ENCODE data around the gene NAT8L.

NAT8L gene

GRCh38 chr4:2116687-2117400 is 57.7 kb downstream of the NAT8L start:
- Histone ChIP-seq H3K27ac (no peak overlapping the region), H3K36me3 (ENCODE audit: insufficient read depth, low read length) (no peaks in the 10 kb centered on the region), H3K9ac (ENCODE audit: insufficient read length) (no peak overlapping the region), H3K4me3 (no peak overlapping the region), H3K9me3 (ENCODE audit: low read depth, low read length) (no peaks in the 10 kb centered on the region)
- no peak for DNase-seq (ENCODE audit: low read depth, low spot score)
- TF ChIP-seq FOXP2 (optimal IDR thresholded peaks at IDR 0.05; ENCODE audit: control extremely low read depth, extremely low read length, insufficient read depth) (no peak), EZH2 (IDR thresholded peaks at IDR 0.05) (no peak), POLR2AphosphoS5 (IDR thresholded peaks at IDR 0.05; ENCODE audit: borderline replicate concordance, low read depth, low read length) (no peak)

All from SK-N-MC (cell line).